ENCODE data around the gene B9D1.

B9D1 gene

DNA sequence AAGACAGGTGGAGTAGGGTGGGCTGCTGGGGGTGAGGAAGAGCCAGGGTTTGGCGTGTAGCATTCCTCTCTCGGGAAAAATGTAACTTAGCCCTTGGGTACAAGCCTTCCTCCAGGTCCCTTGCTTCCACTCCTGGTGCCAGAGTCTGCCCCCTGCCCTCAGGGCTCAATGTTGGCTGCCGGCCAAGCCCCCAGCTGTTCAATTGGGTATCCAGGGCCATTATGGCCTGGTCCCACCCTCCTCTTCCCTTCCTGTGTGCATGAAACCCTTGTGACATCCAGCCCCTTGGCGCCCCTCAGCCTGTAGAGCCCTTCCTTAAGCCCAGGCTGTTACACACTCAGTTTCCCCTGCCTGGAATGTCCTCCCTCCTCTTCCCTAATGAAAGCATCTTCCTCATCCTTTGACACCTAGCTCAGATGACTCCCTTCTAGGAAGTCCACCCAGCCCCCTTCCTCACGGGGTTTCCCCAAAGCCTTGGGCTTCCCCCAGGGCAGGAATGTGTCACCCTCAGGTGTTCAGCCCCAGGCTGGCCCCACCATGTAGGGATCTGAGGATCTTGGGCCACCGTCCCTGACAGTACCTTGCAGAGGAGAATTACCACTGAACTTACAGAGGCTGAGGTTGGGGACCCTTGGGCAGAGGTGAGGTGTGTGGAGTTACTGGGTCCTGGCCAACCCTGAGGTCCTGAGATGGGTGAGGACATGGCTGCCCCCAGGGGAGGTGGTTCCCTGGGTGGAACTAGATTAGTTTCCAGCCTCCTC, 30.0 kb downstream of the B9D1 start:
- peak; percentile 74 for TF ChIP-seq NFIC (IDR thresholded peaks at IDR 0.05)
- TF ChIP-seq CEBPB (IDR thresholded peaks at IDR 0.05): no peak

- TF ChIP-seq TCF12 (IDR thresholded peaks at IDR 0.05; ENCODE audit: low read depth) (no peak), FOXM1 (IDR thresholded peaks at IDR 0.05; ENCODE audit: borderline replicate concordance, low read depth) (no peak), EP300 (IDR thresholded peaks at IDR 0.05; ENCODE audit: borderline replicate concordance) (no peak), TEAD4 (IDR thresholded peaks at IDR 0.05) (no peak), RAD21 (IDR thresholded peaks at IDR 0.05; ENCODE audit: low read depth) (no peak), YY1 (IDR thresholded peaks at IDR 0.05; ENCODE audit: low read depth) (no peak), ZBTB7A (IDR thresholded peaks at IDR 0.05; ENCODE audit: low read depth) (no peak), NFIC (IDR thresholded peaks at IDR 0.05) (no peak), EGR1 (IDR thresholded peaks at IDR 0.05) (no peak), TAF1 (IDR thresholded peaks at IDR 0.05; ENCODE audit: low read depth) (no peak), CREB1 (IDR thresholded peaks at IDR 0.05; ENCODE audit: low read depth) (no peak), CEBPB (IDR thresholded peaks at IDR 0.05) (no peak)
- TF ChIP-seq, protein P1, sequence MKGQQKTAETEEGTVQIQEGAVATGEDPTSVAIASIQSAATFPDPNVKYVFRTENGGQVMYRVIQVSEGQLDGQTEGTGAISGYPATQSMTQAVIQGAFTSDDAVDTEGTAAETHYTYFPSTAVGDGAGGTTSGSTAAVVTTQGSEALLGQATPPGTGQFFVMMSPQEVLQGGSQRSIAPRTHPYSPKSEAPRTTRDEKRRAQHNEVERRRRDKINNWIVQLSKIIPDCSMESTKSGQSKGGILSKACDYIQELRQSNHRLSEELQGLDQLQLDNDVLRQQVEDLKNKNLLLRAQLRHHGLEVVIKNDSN (IDR thresholded peaks at IDR 0.05): no peak
- TF ChIP-seq, protein P2, sequence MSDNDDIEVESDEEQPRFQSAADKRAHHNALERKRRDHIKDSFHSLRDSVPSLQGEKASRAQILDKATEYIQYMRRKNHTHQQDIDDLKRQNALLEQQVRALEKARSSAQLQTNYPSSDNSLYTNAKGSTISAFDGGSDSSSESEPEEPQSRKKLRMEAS (IDR thresholded peaks at IDR 0.05): no peak
- TF ChIP-seq, protein P3, sequence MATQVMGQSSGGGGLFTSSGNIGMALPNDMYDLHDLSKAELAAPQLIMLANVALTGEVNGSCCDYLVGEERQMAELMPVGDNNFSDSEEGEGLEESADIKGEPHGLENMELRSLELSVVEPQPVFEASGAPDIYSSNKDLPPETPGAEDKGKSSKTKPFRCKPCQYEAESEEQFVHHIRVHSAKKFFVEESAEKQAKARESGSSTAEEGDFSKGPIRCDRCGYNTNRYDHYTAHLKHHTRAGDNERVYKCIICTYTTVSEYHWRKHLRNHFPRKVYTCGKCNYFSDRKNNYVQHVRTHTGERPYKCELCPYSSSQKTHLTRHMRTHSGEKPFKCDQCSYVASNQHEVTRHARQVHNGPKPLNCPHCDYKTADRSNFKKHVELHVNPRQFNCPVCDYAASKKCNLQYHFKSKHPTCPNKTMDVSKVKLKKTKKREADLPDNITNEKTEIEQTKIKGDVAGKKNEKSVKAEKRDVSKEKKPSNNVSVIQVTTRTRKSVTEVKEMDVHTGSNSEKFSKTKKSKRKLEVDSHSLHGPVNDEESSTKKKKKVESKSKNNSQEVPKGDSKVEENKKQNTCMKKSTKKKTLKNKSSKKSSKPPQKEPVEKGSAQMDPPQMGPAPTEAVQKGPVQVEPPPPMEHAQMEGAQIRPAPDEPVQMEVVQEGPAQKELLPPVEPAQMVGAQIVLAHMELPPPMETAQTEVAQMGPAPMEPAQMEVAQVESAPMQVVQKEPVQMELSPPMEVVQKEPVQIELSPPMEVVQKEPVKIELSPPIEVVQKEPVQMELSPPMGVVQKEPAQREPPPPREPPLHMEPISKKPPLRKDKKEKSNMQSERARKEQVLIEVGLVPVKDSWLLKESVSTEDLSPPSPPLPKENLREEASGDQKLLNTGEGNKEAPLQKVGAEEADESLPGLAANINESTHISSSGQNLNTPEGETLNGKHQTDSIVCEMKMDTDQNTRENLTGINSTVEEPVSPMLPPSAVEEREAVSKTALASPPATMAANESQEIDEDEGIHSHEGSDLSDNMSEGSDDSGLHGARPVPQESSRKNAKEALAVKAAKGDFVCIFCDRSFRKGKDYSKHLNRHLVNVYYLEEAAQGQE (IDR thresholded peaks at IDR 0.05; ENCODE audit: low read depth): no peak
Observed at GRCh38 chr17:19331543-19332245, 30.8 kb downstream of the B9D1 start.

DNA sequence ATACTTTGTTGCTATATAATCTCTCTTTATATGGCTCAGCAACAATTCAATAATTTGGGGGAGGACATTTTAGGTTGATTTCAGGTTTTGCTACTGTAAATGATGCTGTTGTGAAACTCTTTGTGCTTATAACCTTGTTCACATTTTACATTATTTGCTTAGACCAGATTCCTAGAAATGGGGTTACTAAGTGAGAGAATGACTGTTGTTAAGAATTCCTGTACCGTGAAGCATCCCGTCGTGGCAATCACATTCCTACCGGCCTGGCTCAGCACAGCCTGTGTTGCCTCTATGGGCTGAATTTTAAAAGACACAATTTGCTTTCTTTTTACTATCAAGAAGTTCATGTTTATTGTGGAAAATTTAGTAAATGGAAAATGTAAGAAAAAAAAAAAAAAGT, 31.4 kb downstream of the B9D1 start:
- TF ChIP-seq TCF12 (IDR thresholded peaks at IDR 0.05; ENCODE audit: low read depth) (no peak), YY1 (IDR thresholded peaks at IDR 0.05; ENCODE audit: low read depth) (no peak), NFIC (IDR thresholded peaks at IDR 0.05) (no peak), RAD21 (IDR thresholded peaks at IDR 0.05; ENCODE audit: low read depth) (0 out of 2 replicates have a peak, but pooled peaks have one; percentile 6), TEAD4 (IDR thresholded peaks at IDR 0.05) (peak; percentile 81), FOXM1 (IDR thresholded peaks at IDR 0.05; ENCODE audit: borderline replicate concordance, low read depth) (no peak), ZBTB7A (IDR thresholded peaks at IDR 0.05; ENCODE audit: low read depth) (no peak), CREB1 (IDR thresholded peaks at IDR 0.05; ENCODE audit: low read depth) (no peak), TAF1 (IDR thresholded peaks at IDR 0.05; ENCODE audit: low read depth) (no peak), EGR1 (IDR thresholded peaks at IDR 0.05) (no peak), EP300 (IDR thresholded peaks at IDR 0.05; ENCODE audit: borderline replicate concordance) (peak; percentile 41; the same call in 1 of the 2 replicates), CEBPB (IDR thresholded peaks at IDR 0.05) (0 out of 2 replicates have a peak, but pooled peaks have one; percentile 4)
- TF ChIP-seq, protein P2 (IDR thresholded peaks at IDR 0.05): no peak
- TF ChIP-seq, protein P3 (IDR thresholded peaks at IDR 0.05; ENCODE audit: low read depth): no peak
- TF ChIP-seq, protein P1 (IDR thresholded peaks at IDR 0.05): no peak

GRCh38 chr17:19330271-19330670, 32.3 kb downstream of the B9D1 start:
- TF ChIP-seq FOXM1 (IDR thresholded peaks at IDR 0.05; ENCODE audit: borderline replicate concordance, low read depth) (no peak), CREB1 (IDR thresholded peaks at IDR 0.05; ENCODE audit: low read depth) (no peak), EGR1 (IDR thresholded peaks at IDR 0.05) (no peak), ZBTB7A (IDR thresholded peaks at IDR 0.05; ENCODE audit: low read depth) (no peak), NFIC (IDR thresholded peaks at IDR 0.05) (no peak)
- TF ChIP-seq, protein P3 (IDR thresholded peaks at IDR 0.05; ENCODE audit: low read depth): no peak
- TF ChIP-seq, protein P2 (IDR thresholded peaks at IDR 0.05): no peak
